ENCODE data around the gene PLEKHA1. TPM values are rescaled to one million over a fixed set of nuclear protein-coding genes. Genes with fewer than 3 reads are reported as not detected.

PLEKHA1 gene
- total and polyA plus RNA-seq, 2 donors (not counting 1 experiment from before 2014, with no cell fraction given) = 9.0 to 34.0 TPM

- H3K4me3 ChIP-seq (ENCODE audit: control extremely low read depth in 1 of 5, extremely low read depth in 1 of 5, insufficient read depth in 1 of 5, low read depth in 2 of 5, low read length in 4 of 5) = no peak overlapping the region
- Mint-ChIP-seq H3K27ac (no peak overlapping the region), H3K4me1 (peaks cover 11% of the 10 kb centered on the region), H3K27me3 (no peaks in the 10 kb centered on the region), H3K4me3 (no peak overlapping the region), H3K9me3 (ENCODE audit: insufficient read depth) (no peaks in the 10 kb centered on the region)
- CTCF ChIA-PET = interaction anchor here (1.5 kb wide), 1 partner anchor 32 kb away, joined by 4 read pairs; no protein-coding TSS in a partner anchor
- no peak for DNase-seq
- TF ChIP-seq EZH2 (IDR thresholded peaks at IDR 0.05; ENCODE audit: borderline replicate concordance, insufficient read depth, low read depth, low read length, poor library complexity, severe bottlenecking) = no peak
- no peak for TF ChIP-seq CTCF (IDR thresholded peaks at IDR 0.05)
- H3K4me2 ChIP-seq (replicated peaks; ENCODE audit: low read depth, low read length, poor library complexity, severe bottlenecking) = no peak overlapping the region
- H3K36me3 ChIP-seq (replicated peaks in 1 of 2; ENCODE audit: control extremely low read depth in 1 of 2, control insufficient read depth in 1 of 2, extremely low read depth in 1 of 2, insufficient read depth in 2 of 2, low read length in 1 of 2) = peaks cover 20 to 34% of the 10 kb centered on the region in 2 experiments
- WGBS (ENCODE audit: insufficient coverage) = no CpG with 5 or more reads among the region's 5 CpGs
- H3K9ac ChIP-seq (ENCODE audit: low read length) = no peak overlapping the region
- POLR2A ChIA-PET = no interaction called here
- H4K20me1 ChIP-seq (ENCODE audit: control insufficient read depth, insufficient read depth, low read length, poor library complexity, severe bottlenecking) = no peaks in the 10 kb centered on the region
- no peak for ATAC-seq (ENCODE audit: low read depth)
- H3K27ac ChIP-seq (ENCODE audit: low read length in 2 of 2) = no peak overlapping the region
- intact Hi-C loops (cut with micrococcal nuclease) = no loop called here
- H3K4me1 ChIP-seq (ENCODE audit: control insufficient read depth in 2 of 2, insufficient read depth in 2 of 2, low read length in 2 of 2) = no peaks in the 10 kb centered on the region
- no peaks in the 10 kb centered on the region for H3K79me2 ChIP-seq (ENCODE audit: control insufficient read depth, insufficient read depth, low read length)
- H3K27me3 ChIP-seq (replicated peaks in 1 of 4; ENCODE audit: control extremely low read depth in 1 of 4, control insufficient read depth in 3 of 4, insufficient read depth in 4 of 4, low read length in 3 of 4) = no peaks in the 10 kb centered on the region
- no peaks in the 10 kb centered on the region for H3K9me3 ChIP-seq (ENCODE audit: control extremely low read depth in 1 of 3, control insufficient read depth in 2 of 3, insufficient read depth in 1 of 3, low read length in 2 of 3)
- no peak overlapping the region for H2AFZ ChIP-seq (ENCODE audit: insufficient read depth, low read depth, low read length, poor library complexity, severe bottlenecking)
Observed at GRCh38 chr10:122402548-122403131, 28.1 kb downstream of the PLEKHA1 start.

- peaks cover 20 to 28% of the 10 kb centered on the region in 2 experiments for H3K36me3 ChIP-seq (replicated peaks in 1 of 2; ENCODE audit: control extremely low read depth in 1 of 2, control insufficient read depth in 1 of 2, extremely low read depth in 1 of 2, insufficient read depth in 2 of 2, low read length in 1 of 2)
- TF ChIP-seq EZH2 (IDR thresholded peaks at IDR 0.05; ENCODE audit: borderline replicate concordance, insufficient read depth, low read depth, low read length, poor library complexity, severe bottlenecking) (no peak), CTCF (IDR thresholded peaks at IDR 0.05) (no peak)
- no peak overlapping the region for H3K4me3 ChIP-seq (ENCODE audit: control extremely low read depth in 1 of 5, extremely low read depth in 1 of 5, insufficient read depth in 1 of 5, low read depth in 2 of 5, low read length in 4 of 5)
- no peaks in the 10 kb centered on the region for H3K9me3 ChIP-seq (ENCODE audit: control extremely low read depth in 1 of 3, control insufficient read depth in 2 of 3, insufficient read depth in 1 of 3, low read length in 2 of 3)
- no peak overlapping the region for H2AFZ ChIP-seq (ENCODE audit: insufficient read depth, low read depth, low read length, poor library complexity, severe bottlenecking)
- CTCF ChIA-PET = interaction anchor here (0.5 kb wide), 1 partner anchor 321 kb away, joined by 3 read pairs; no protein-coding TSS in a partner anchor
- no peak overlapping the region for H3K9ac ChIP-seq (ENCODE audit: low read length)
- no CpG with 5 or more reads among the region's 2 CpGs for WGBS (ENCODE audit: insufficient coverage)
- Mint-ChIP-seq H3K9me3 (ENCODE audit: insufficient read depth) (no peaks in the 10 kb centered on the region), H3K4me3 (no peak overlapping the region), H3K4me1 (peaks cover 16% of the 10 kb centered on the region), H3K27me3 (no peaks in the 10 kb centered on the region), H3K27ac (no peak overlapping the region)
- H3K27me3 ChIP-seq (replicated peaks in 1 of 4; ENCODE audit: control extremely low read depth in 1 of 4, control insufficient read depth in 3 of 4, insufficient read depth in 4 of 4, low read length in 3 of 4) = no peaks in the 10 kb centered on the region
- H3K79me2 ChIP-seq (ENCODE audit: control insufficient read depth, insufficient read depth, low read length) = no peaks in the 10 kb centered on the region
- H3K4me2 ChIP-seq (replicated peaks; ENCODE audit: low read depth, low read length, poor library complexity, severe bottlenecking) = no peak overlapping the region
- no peak for ATAC-seq (ENCODE audit: low read depth)
- no peaks in the 10 kb centered on the region for H4K20me1 ChIP-seq (ENCODE audit: control insufficient read depth, insufficient read depth, low read length, poor library complexity, severe bottlenecking)
- intact Hi-C loops (cut with micrococcal nuclease) = no loop called here
- DNase-seq = no peak
- POLR2A ChIA-PET = no interaction called here
- H3K4me1 ChIP-seq (ENCODE audit: control insufficient read depth in 2 of 2, insufficient read depth in 2 of 2, low read length in 2 of 2) = no peaks in the 10 kb centered on the region
- H3K27ac ChIP-seq (ENCODE audit: low read length in 2 of 2) = no peak overlapping the region
Observed at GRCh38 chr10:122404576-122404975, 30.1 kb downstream of the PLEKHA1 start.

Data from B cell (primary cell).